ENCODE measurements around the gene ZNF544. TPM values are rescaled to one million over a fixed set of nuclear protein-coding genes. Genes with fewer than 3 reads are reported as not detected.

ZNF544 gene
- polyA plus RNA-seq, 1 experiment, result 33.4 TPM

DNA sequence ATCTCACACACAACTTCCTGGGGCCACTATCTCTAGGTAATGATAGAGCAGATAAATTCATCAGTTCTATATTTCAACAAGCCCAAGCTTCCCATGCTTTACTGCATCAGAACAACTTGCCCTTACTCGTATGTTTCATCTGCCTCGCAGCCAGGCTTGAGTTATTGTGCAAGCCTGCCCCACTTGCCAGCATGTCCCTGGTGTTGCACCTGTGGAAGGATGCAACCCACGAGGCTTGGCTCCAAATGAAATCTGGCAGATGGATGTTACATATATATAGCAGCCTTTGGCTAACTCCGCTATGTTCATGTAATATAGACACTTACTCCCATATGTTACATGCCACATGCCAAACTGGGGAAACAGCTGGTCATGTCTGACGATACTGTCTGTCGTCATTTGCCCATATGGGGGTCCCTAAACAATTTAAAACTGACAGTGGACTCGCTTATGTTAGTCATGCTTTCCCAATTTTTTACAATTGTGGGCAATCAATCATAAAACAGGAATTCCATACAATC is 82.7 kb downstream of the ZNF544 start:
- CTCF ChIA-PET, result no interaction called here
- H3K4me3 ChIP-seq (ENCODE audit: low read depth, low read length), result no peak overlapping the region
- POLR2A ChIA-PET, result no interaction called here
- no peak for DNase-seq (ENCODE audit: low read depth)
- H3K36me3 ChIP-seq (ENCODE audit: control insufficient read depth, insufficient read depth, low read length), result peaks cover 3% of the 10 kb centered on the region
- TF ChIP-seq, protein P1, sequence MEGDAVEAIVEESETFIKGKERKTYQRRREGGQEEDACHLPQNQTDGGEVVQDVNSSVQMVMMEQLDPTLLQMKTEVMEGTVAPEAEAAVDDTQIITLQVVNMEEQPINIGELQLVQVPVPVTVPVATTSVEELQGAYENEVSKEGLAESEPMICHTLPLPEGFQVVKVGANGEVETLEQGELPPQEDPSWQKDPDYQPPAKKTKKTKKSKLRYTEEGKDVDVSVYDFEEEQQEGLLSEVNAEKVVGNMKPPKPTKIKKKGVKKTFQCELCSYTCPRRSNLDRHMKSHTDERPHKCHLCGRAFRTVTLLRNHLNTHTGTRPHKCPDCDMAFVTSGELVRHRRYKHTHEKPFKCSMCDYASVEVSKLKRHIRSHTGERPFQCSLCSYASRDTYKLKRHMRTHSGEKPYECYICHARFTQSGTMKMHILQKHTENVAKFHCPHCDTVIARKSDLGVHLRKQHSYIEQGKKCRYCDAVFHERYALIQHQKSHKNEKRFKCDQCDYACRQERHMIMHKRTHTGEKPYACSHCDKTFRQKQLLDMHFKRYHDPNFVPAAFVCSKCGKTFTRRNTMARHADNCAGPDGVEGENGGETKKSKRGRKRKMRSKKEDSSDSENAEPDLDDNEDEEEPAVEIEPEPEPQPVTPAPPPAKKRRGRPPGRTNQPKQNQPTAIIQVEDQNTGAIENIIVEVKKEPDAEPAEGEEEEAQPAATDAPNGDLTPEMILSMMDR (IDR thresholded peaks at IDR 0.05; ENCODE audit: insufficient read depth, low read depth, low read length), result no peak
- no peaks in the 10 kb centered on the region for H3K27me3 ChIP-seq (ENCODE audit: control insufficient read depth, insufficient read depth, low read length)

Other genes with a start within 250 kb of the ZNF544 start
- gene ZNF606, start 226.1 kb upstream of the ZNF544 start, polyA plus RNA-seq (2011; rRNA removed), result 2.3 TPM in 2 replicates
- 0.10 TPM in 1 of 2 replicates, not detected in the other for gene ZSCAN1, start 194.9 kb upstream of the ZNF544 start, polyA plus RNA-seq (2011; rRNA removed)
- gene ZNF135, start 169.6 kb upstream of the ZNF544 start, polyA plus RNA-seq (2011; rRNA removed), result 6.3 and 6.8 TPM in 2 replicates
- gene ZSCAN18, start 130.7 kb upstream of the ZNF544 start, polyA plus RNA-seq (2011; rRNA removed), result 15.4 and 18.5 TPM in 2 replicates
- 5.5 and 7.5 TPM in 2 replicates for gene ZNF329, start 78.1 kb upstream of the ZNF544 start, polyA plus RNA-seq (2011; rRNA removed)
- 13.0 and 15.2 TPM in 2 replicates for gene ZNF274, start 45.9 kb upstream of the ZNF544 start, polyA plus RNA-seq (2011; rRNA removed)
- gene ZNF8, start 50.0 kb downstream of the ZNF544 start, polyA plus RNA-seq (2011; rRNA removed), result 2.1 and 2.5 TPM in 2 replicates
- gene ERVK3-1, start 76.5 kb downstream of the ZNF544 start, polyA plus RNA-seq (2011; rRNA removed), result 34.3 and 39.4 TPM in 2 replicates
- 2.1 and 2.3 TPM in 2 replicates for gene ZSCAN22, start 98.1 kb downstream of the ZNF544 start, polyA plus RNA-seq (2011; rRNA removed)
- 13.7 and 15.5 TPM in 2 replicates for gene A1BG, start 124.6 kb downstream of the ZNF544 start, polyA plus RNA-seq (2011; rRNA removed)
- gene ZNF497, start 133.8 kb downstream of the ZNF544 start, polyA plus RNA-seq (2011; rRNA removed), result 0.20 TPM in 2 replicates
- 0.47 and 0.82 TPM in 2 replicates for gene ZNF837, start 152.1 kb downstream of the ZNF544 start, polyA plus RNA-seq (2011; rRNA removed)
- 2,500 and 3,326 TPM in 2 replicates for gene RPS5, start 158.4 kb downstream of the ZNF544 start, polyA plus RNA-seq (2011; rRNA removed)
- gene RNF225, start 166.7 kb downstream of the ZNF544 start, polyA plus RNA-seq (2011; rRNA removed), result not detected in 2 replicates
- 8.9 and 10.0 TPM in 2 replicates for gene ZNF584, start 179.7 kb downstream of the ZNF544 start, polyA plus RNA-seq (2011; rRNA removed)
- 2.7 and 3.2 TPM in 2 replicates for gene ZNF132, start 211.2 kb downstream of the ZNF544 start, polyA plus RNA-seq (2011; rRNA removed)
- 1.6 and 2.0 TPM in 2 replicates for gene ZNF324B, start 222.7 kb downstream of the ZNF544 start, polyA plus RNA-seq (2011; rRNA removed)
- gene ZNF324, start 238.2 kb downstream of the ZNF544 start, polyA plus RNA-seq (2011; rRNA removed), result 3.6 and 4.4 TPM in 2 replicates
- 5.0 and 8.2 TPM in 2 replicates for gene ZNF446, start 247.4 kb downstream of the ZNF544 start, polyA plus RNA-seq (2011; rRNA removed)

Data from BJ (cell line).